22Rv1 (cell line): ENCODE data around the gene CEP152.

Experiments
- ZFX ChIP-seq: fragments of 450-650 bp; IDR thresholded peaks from 2 replicates; pipeline ENCODE4 v1.6.1; 2017; ENCODE audit warnings: antibody characterized with exemption, borderline replicate concordance
- TF ChIP-seq, protein P1 (sequence below): fragments of 450-650 bp; IDR thresholded peaks from 2 replicates; pipeline ENCODE4 v1.5.1; 2017; ENCODE audit warnings: mild to moderate bottlenecking

GRCh38 chr15:48823706-48824105, 12.8 kb upstream of the CEP152 start:
- TF ChIP-seq, protein P1, sequence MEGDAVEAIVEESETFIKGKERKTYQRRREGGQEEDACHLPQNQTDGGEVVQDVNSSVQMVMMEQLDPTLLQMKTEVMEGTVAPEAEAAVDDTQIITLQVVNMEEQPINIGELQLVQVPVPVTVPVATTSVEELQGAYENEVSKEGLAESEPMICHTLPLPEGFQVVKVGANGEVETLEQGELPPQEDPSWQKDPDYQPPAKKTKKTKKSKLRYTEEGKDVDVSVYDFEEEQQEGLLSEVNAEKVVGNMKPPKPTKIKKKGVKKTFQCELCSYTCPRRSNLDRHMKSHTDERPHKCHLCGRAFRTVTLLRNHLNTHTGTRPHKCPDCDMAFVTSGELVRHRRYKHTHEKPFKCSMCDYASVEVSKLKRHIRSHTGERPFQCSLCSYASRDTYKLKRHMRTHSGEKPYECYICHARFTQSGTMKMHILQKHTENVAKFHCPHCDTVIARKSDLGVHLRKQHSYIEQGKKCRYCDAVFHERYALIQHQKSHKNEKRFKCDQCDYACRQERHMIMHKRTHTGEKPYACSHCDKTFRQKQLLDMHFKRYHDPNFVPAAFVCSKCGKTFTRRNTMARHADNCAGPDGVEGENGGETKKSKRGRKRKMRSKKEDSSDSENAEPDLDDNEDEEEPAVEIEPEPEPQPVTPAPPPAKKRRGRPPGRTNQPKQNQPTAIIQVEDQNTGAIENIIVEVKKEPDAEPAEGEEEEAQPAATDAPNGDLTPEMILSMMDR: no peak
- TF ChIP-seq ZFX: no peak
